A549 (cell line): ENCODE data around the gene CD68. TPM values are rescaled to one million over a fixed set of nuclear protein-coding genes. Genes with fewer than 3 reads are reported as not detected.

Source experiments
- ATAC-seq, 2 experiments: fragments of 200-7000 bp in 1 of 2; fragments of >200 bp in 1 of 2; cut with Nextera tagmentation in 1 of 2; cut with Tn5 transposase in 1 of 2; 3 replicates each; pipeline versions ENCODE4 v1.8.0 to v1.9.1; 2018 to 2020; ENCODE audit warnings: mild to moderate bottlenecking in 1 of 2, moderate library complexity in 1 of 2
- CTCF ChIA-PET: fragments of 300-600 bp; sonication (Branson Sonifier 250); formaldehyde crosslinking; extraction: SDS; loops from one replicate; lab custom pipeline; 2021; ENCODE audit warnings: antibody characterized with exemption, inconsistent platforms; lab: Yijun Ruan, JAX
- POLR2A ChIA-PET: fragments of 350-600 bp; formaldehyde crosslinking; extraction: SDS; loops from one replicate; lab custom pipeline; 2021; ENCODE audit warnings: antibody characterized with exemption, inconsistent platforms; lab: Yijun Ruan, JAX
- DNase-seq, 2 experiments: peaks; one replicate each; pipeline versions ENCODE4 v3.0.0 to v3.0.0-alpha.2; 2011 to 2016; ENCODE audit warnings: low read depth in 1 of 2, low spot score in 1 of 2
- FAIRE-seq: peaks from 2 replicates; lab custom pipeline; 2011; peaks lifted over from hg19 to GRCh38; lab: Jason Lieb, UNC
- H3K27ac ChIP-seq, 2 experiments: fragments of >200 bp; sonication (Bioruptor Twin); formaldehyde crosslinking; 3 replicates each; pipeline ENCODE4 v1.5.1; 2016 to 2017
- H3K4me1 ChIP-seq: fragments of >200 bp; sonication (Bioruptor Twin); formaldehyde crosslinking; 3 replicates; pipeline ENCODE4 v1.6.1; 2016
- H3K4me2 ChIP-seq: fragments of >200 bp; sonication (Bioruptor Twin); formaldehyde crosslinking; 3 replicates; pipeline ENCODE4 v1.6.1; 2016
- H3K4me3 ChIP-seq: fragments of >200 bp; sonication (Bioruptor Twin); formaldehyde crosslinking; 3 replicates; pipeline ENCODE4 v1.5.1; 2016
- H3K9me3 ChIP-seq: fragments of >200 bp; sonication (Bioruptor Twin); formaldehyde crosslinking; 3 replicates; pipeline ENCODE4 v1.6.1; 2016
- CBX8 ChIP-seq: fragments of 200-600 bp; sonication (generic); IDR thresholded peaks from 2 replicates; pipeline ENCODE4 v1.6.1; 2016
- CHD2 ChIP-seq: fragments of 150-350 bp; IDR thresholded peaks from 2 replicates; pipeline ENCODE4 v1.6.1; 2014; ENCODE audit warnings: low read length; ENCODE audit not compliant: partially characterized antibody
- EHF ChIP-seq: fragments of 250-450 bp; sonication (Bioruptor Pico); IDR thresholded peaks from 2 replicates; pipeline ENCODE4 v1.5.0; 2020; ENCODE audit warnings: mild to moderate bottlenecking
- FOSB ChIP-seq: fragments of 250-450 bp; sonication (Bioruptor Pico); IDR thresholded peaks from 2 replicates; pipeline ENCODE4 v1.5.0; 2020; ENCODE audit warnings: mild to moderate bottlenecking, moderate library complexity
- FOSL2 ChIP-seq, 2 experiments: fragments of 450-650 bp in 1 of 2; fragments of >200 bp in 1 of 2; sonication (Bioruptor Twin) in 1 of 2; formaldehyde crosslinking; IDR thresholded peaks; 2 replicates each; pipeline versions ENCODE4 v1.5.0 to v1.6.1; 2016 to 2020; ENCODE audit warnings: mild to moderate bottlenecking in 1 of 2, moderate library complexity in 1 of 2
- HDAC2 ChIP-seq: fragments of 200-600 bp; sonication (generic); IDR thresholded peaks from 2 replicates; pipeline ENCODE4 v1.6.1; 2016
- HEYL ChIP-seq: fragments of 250-450 bp; sonication (Bioruptor Pico); IDR thresholded peaks from 2 replicates; pipeline ENCODE4 v1.8.0; 2021; ENCODE audit warnings: mild to moderate bottlenecking, moderate library complexity
- JUN ChIP-seq, 2 experiments: fragments of >200 bp; sonication (Bioruptor Twin); formaldehyde crosslinking; IDR thresholded peaks; 2 replicates in 1 of 2; 3 replicates in 1 of 2; pipeline ENCODE4 v1.6.1; 2016 to 2017
- KDM1A ChIP-seq: fragments of 200-600 bp; sonication (generic); IDR thresholded peaks from 2 replicates; pipeline ENCODE4 v1.6.1; 2016; ENCODE audit warnings: low read depth, mild to moderate bottlenecking
- MAFK ChIP-seq: fragments of 450-650 bp; IDR thresholded peaks from 2 replicates; pipeline ENCODE4 v1.6.1; 2014; ENCODE audit not compliant: partially characterized antibody
- NFE2L2 ChIP-seq: fragments of 150-350 bp; conservative IDR thresholded peaks from 2 replicates; pipeline ENCODE4 v1.6.1; 2014; ENCODE audit warnings: low read length
- RAD21 ChIP-seq, 2 experiments: fragments of >200 bp in 1 of 2; sonication (Bioruptor Twin) in 1 of 2; formaldehyde crosslinking in 1 of 2; IDR thresholded peaks in 1 of 2; conservative IDR thresholded peaks in 1 of 2; 2 replicates in 1 of 2; 3 replicates in 1 of 2; pipeline ENCODE4 v1.6.1; 2012 to 2018; ENCODE audit warnings: inconsistent platforms in 1 of 2
- SMC3 ChIP-seq: fragments of >200 bp; sonication (Bioruptor Twin); formaldehyde crosslinking; IDR thresholded peaks from 3 replicates; pipeline ENCODE4 v1.6.1; 2018; ENCODE audit warnings: inconsistent platforms
- TP53 ChIP-seq: fragments of 250-450 bp; sonication (Bioruptor Pico); IDR thresholded peaks from 2 replicates; pipeline ENCODE4 v1.5.0; 2021; ENCODE audit warnings: mild to moderate bottlenecking, moderate library complexity
- ZC3H11A ChIP-seq: fragments of 450-650 bp; IDR thresholded peaks from 2 replicates; pipeline ENCODE4 v1.6.1; 2014; ENCODE audit warnings: antibody characterized with exemption, mild to moderate bottlenecking
- ZFP36 ChIP-seq: fragments of 450-650 bp; IDR thresholded peaks from 2 replicates; pipeline ENCODE4 v1.6.1; 2014; ENCODE audit warnings: borderline replicate concordance; ENCODE audit not compliant: partially characterized antibody
- ZNF302 ChIP-seq: fragments of 250-450 bp; sonication (Bioruptor Pico); IDR thresholded peaks from 2 replicates; pipeline ENCODE4 v1.9.0; 2021; ENCODE audit warnings: inconsistent platforms, mild to moderate bottlenecking, moderate library complexity
- ZSCAN20 ChIP-seq: fragments of 250-450 bp; sonication (Bioruptor Pico); IDR thresholded peaks from 2 replicates; pipeline ENCODE4 v1.8.0; 2022; ENCODE audit warnings: mild to moderate bottlenecking, moderate library complexity
- WGBS: methylation state at CpG from one replicate; pipeline ENCODE4 v1.1.6; 2017; ENCODE audit errors: missing lambda C conversion rate; 5-methylcytosine and 5-hydroxymethylcytosine counted together
- polyA plus RNA-seq, 4 experiments: library from polyadenylated mRNA; depleted of rRNA in 3 of 4; stranded (reverse); fragments of >200 nt; fragmentation: RNase III in 1 of 4; extraction: RNeasy Plus Mini Kit Qiagen cat#74134 plus additional on column Dnase treatment in 1 of 4; gene quantifications; 2 replicates in 3 of 4; 3 replicates in 1 of 4; pipeline ENCODE4 v1.2.3, GENCODE V29; 2011 to 2017
- TF ChIP-seq, protein P1 (sequence below): IDR thresholded peaks from 2 replicates; pipeline ENCODE4 v1.6.1; 2012; ENCODE audit warnings: low read depth, borderline replicate concordance
- TF ChIP-seq, protein P2 (sequence below): IDR thresholded peaks from 2 replicates; pipeline ENCODE4 v1.6.1; 2012
- TF ChIP-seq, protein P3 (sequence below): fragments of >200 bp; sonication (Bioruptor Twin); formaldehyde crosslinking; IDR thresholded peaks from 2 replicates; pipeline ENCODE4 v1.6.1; 2016
- TF ChIP-seq, protein P4 (sequence below): IDR thresholded peaks from 2 replicates; pipeline ENCODE4 v1.6.1; 2012
- TF ChIP-seq, protein P5 (sequence below): fragments of 150-350 bp; IDR thresholded peaks from 2 replicates; pipeline ENCODE4 v1.6.1; 2014; ENCODE audit warnings: low read depth, mild to moderate bottlenecking, low read length

The CD68 gene
- polyA plus RNA-seq, 2 of the 4 experiments (the other 2 are of a cell fraction), result 9.8 to 17.7 TPM

DNA sequence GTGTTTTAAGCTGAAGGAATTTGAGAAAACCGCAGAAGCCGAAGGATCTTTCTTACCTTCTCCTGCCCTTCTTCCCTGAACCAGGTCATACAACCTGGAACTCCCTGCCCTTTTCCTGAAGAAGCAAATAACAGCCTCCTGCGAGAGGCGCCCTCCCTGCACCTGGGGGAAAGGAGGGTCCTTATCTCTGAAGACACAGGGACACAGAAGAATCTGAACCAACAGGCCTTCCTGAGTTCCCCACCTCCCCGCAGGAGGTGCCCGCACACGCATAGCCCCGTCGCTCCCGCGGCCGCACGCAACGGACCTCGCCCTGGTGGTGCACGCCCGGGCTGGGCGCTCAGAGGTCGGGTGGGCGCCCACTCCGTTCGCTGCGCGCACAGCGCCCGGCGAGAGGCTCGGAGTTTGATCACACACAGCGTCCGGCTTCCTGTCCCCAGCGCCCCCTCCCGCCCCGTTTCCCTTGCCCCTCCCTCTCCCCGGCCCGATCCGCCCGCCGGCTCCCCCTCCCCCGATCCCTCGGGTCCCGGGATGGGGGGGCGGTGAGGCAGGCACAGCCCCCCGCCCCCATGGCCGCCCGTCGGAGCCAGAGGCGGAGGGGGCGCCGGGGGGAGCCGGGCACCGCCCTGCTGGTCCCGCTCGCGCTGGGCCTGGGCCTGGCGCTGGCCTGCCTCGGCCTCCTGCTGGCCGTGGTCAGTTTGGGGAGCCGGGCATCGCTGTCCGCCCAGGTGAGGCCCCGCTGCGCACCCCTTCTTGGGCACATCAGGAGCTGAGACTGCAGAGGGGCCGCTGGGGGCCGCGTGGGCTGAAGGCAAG is 30.6 kb upstream of the CD68 start, which contains the start of gene TNFSF12 (continued):
- TF ChIP-seq ZNF302 (CRISPR knock-in tag) (no peak), HDAC2 (no peak), JUN (IDR thresholded peaks at IDR 0.05) (peak; percentile 28 to 55; a peak in 2 of 5 replicates), TP53 (CRISPR knock-in tag) (no peak), ZSCAN20 (CRISPR knock-in tag) (no peak), KDM1A (no peak), CBX8 (no peak), MAFK (no peak), SMC3 (peak; percentile 33; the same call in 1 of the 3 replicates)
- TF ChIP-seq, protein P1, sequence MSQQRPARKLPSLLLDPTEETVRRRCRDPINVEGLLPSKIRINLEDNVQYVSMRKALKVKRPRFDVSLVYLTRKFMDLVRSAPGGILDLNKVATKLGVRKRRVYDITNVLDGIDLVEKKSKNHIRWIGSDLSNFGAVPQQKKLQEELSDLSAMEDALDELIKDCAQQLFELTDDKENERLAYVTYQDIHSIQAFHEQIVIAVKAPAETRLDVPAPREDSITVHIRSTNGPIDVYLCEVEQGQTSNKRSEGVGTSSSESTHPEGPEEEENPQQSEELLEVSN, result no peak

DNA sequence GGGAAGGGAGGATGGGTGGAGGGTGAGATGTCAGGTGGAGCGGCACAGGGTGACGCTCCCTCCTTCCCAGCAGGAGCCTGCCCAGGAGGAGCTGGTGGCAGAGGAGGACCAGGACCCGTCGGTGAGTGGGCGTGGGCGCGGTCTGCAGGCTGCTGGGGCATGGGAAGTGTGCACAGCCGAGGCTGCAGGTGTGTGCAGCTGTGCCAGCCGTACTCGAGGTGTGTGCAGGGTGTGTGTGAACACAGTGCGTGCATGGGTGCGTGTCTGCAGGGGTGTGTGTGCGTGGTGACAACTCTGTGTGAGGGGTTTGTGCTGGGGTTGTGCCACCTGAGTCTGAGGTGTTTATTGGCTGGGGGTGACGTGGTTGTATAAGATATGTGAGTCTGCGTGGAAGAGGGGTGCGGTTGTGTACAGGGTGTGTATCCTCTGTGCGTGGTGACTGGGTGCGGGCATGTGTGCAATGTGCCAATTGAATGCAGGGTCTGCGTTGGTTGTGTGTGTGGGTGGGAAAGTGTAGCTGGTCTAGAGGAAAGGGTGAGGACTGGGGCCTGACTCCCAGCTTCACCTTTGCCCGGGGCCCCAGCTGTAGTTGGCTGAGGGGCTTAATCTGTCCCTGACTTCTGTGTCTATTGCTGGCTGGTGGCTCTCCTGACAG is 29.9 kb upstream of the CD68 start:
- CTCF ChIA-PET, result interaction anchor here (0.6 to 16.8 kb wide), 16 partner anchors 9 to 196 kb away, joined by 3 to 190 read pairs (median 4); partner anchors contain the start of genes SENP3 and TNFSF13
- no peak for FAIRE-seq
- no peak for TF ChIP-seq HEYL (CRISPR knock-in tag)
- TF ChIP-seq CHD2, result no peak
- no peak for TF ChIP-seq ZC3H11A
- TF ChIP-seq, protein P2, sequence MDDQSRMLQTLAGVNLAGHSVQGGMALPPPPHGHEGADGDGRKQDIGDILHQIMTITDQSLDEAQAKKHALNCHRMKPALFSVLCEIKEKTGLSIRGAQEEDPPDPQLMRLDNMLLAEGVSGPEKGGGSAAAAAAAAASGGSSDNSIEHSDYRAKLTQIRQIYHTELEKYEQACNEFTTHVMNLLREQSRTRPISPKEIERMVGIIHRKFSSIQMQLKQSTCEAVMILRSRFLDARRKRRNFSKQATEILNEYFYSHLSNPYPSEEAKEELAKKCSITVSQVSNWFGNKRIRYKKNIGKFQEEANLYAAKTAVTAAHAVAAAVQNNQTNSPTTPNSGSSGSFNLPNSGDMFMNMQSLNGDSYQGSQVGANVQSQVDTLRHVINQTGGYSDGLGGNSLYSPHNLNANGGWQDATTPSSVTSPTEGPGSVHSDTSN, result no peak
- TF ChIP-seq FOSL2 (IDR thresholded peaks at IDR 0.05), result no peak
- TF ChIP-seq FOSL2 (CRISPR knock-in tag; IDR thresholded peaks at IDR 0.05), result no peak
- no peak for TF ChIP-seq ZFP36
- TF ChIP-seq NFE2L2, result no peak
- no peak for TF ChIP-seq RAD21 (conservative IDR thresholded peaks at IDR 0.05 in 1 of 2, IDR thresholded peaks at IDR 0.05 in 1 of 2)
- TF ChIP-seq, protein P3, sequence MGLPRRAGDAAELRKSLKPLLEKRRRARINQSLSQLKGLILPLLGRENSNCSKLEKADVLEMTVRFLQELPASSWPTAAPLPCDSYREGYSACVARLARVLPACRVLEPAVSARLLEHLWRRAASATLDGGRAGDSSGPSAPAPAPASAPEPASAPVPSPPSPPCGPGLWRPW, result no peak
- no peak for TF ChIP-seq JUN (IDR thresholded peaks at IDR 0.05)
- no peak for TF ChIP-seq CBX8
- no peak for TF ChIP-seq FOSB (CRISPR knock-in tag)
- TF ChIP-seq, protein P4, sequence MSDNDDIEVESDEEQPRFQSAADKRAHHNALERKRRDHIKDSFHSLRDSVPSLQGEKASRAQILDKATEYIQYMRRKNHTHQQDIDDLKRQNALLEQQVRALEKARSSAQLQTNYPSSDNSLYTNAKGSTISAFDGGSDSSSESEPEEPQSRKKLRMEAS, result no peak; the same call in 1 of the 2 replicates
- TF ChIP-seq EHF, result no peak
- TF ChIP-seq, protein P5, sequence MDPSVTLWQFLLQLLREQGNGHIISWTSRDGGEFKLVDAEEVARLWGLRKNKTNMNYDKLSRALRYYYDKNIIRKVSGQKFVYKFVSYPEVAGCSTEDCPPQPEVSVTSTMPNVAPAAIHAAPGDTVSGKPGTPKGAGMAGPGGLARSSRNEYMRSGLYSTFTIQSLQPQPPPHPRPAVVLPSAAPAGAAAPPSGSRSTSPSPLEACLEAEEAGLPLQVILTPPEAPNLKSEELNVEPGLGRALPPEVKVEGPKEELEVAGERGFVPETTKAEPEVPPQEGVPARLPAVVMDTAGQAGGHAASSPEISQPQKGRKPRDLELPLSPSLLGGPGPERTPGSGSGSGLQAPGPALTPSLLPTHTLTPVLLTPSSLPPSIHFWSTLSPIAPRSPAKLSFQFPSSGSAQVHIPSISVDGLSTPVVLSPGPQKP, result no peak
- Histone ChIP-seq H3K9me3 (no peaks in the 10 kb centered on the region), H3K4me1 (peaks cover 17% of the 10 kb centered on the region), H3K4me3 (peak overlapping the region; percentile 63), H3K4me2 (peak overlapping the region; percentile 84), H3K27ac (peak overlapping the region; percentile 81 to 90)
- POLR2A ChIA-PET, result interaction anchor here (1.4 kb wide), 1 partner anchor 65 kb away, joined by 3 read pairs; no protein-coding TSS in a partner anchor
- ATAC-seq, result peak; percentile 70 to 79
- peak in 1 of 2 experiments; percentile 19 for DNase-seq
- WGBS, result 79% methylated on average over 20 of the region's 20 CpGs
